CD4-positive, alpha-beta T cell treated with Interleukin-10 for 1 hour (primary cell): ENCODE data around the gene RTP5.

Source experiments
- DNase-seq: peaks from one replicate; pipeline ENCODE4 v3.0.0-alpha.2; 2020

RTP5 gene

GRCh38 chr2:241844066-241844728 lies 25.3 kb upstream of the RTP5 start:
- peak; percentile 78 for DNase-seq

GRCh38 chr2:241844831-241845578 lies 24.5 kb upstream of the RTP5 start:
- DNase-seq: no peak

- DNase-seq: no peak
Measured at GRCh38 chr2:241846406-241846805, 23.1 kb upstream of the RTP5 start.

GRCh38 chr2:241848761-241849615 lies 20.5 kb upstream of the RTP5 start:
- no peak for DNase-seq

- no peak for DNase-seq
Measured at GRCh38 chr2:241849616-241850543, 19.6 kb upstream of the RTP5 start.

- no peak for DNase-seq
Measured at GRCh38 chr2:241850544-241851324, 18.8 kb upstream of the RTP5 start.

- DNase-seq: no peak
Measured at GRCh38 chr2:241851325-241852115, 18.0 kb upstream of the RTP5 start.

- DNase-seq: no peak
Measured at GRCh38 chr2:241852116-241852980, 17.2 kb upstream of the RTP5 start.

GRCh38 chr2:241852981-241853631 lies 16.4 kb upstream of the RTP5 start:
- DNase-seq: no peak

GRCh38 chr2:241853651-241854341 lies 15.7 kb upstream of the RTP5 start:
- DNase-seq: no peak

- DNase-seq: no peak
Measured at GRCh38 chr2:241854342-241855244, 14.9 kb upstream of the RTP5 start.

GRCh38 chr2:241855245-241855887 lies 14.2 kb upstream of the RTP5 start:
- DNase-seq: no peak

GRCh38 chr2:241855888-241856422 lies 13.6 kb upstream of the RTP5 start:
- DNase-seq: no peak

GRCh38 chr2:241857041-241857541 lies 12.4 kb upstream of the RTP5 start:
- no peak for DNase-seq

- DNase-seq: no peak
Measured at GRCh38 chr2:241857572-241858121, 11.9 kb upstream of the RTP5 start.
